WTC11 (cell line): Measurements from ENCODE around the gene C10orf95.

Source experiments
- CBFB ChIP-seq: sonication (generic); formaldehyde crosslinking; IDR thresholded peaks from 2 replicates; pipeline ENCODE4 v1.8.1; 2022; ENCODE audit warnings: mild to moderate bottlenecking, low read depth, missing genetic modification reagents
- KAT7 ChIP-seq: sonication (generic); formaldehyde crosslinking; IDR thresholded peaks from 2 replicates; pipeline ENCODE4 v1.8.1; 2023; ENCODE audit warnings: missing genetic modification reagents, mild to moderate bottlenecking, borderline replicate concordance
- TF ChIP-seq, protein P1 (sequence below): fragments of 200-600 bp; IDR thresholded peaks from 2 replicates; pipeline ENCODE4 v1.8.0; 2022; ENCODE audit warnings: antibody characterized with exemption

DNA sequence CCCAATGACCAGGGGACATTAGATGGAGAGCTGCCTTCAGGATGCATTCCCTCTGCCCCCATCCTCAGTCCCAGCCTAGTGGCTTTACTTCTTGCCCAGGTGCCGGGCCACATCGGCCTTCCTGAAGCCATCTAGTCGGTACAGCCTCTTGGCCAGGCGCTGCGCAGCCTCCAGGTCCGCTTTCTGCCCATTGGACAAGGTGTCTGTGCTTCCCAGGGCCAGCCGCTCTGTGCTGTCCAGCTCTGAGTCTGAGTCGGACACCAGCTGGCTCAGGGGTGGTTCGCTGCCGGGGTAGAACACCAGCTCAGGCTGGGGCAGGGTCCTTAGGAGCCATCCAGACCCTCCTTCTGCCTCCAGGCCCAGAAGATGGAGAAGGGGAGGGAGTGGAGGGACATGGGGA is 39.0 kb downstream of the C10orf95 start:
- TF ChIP-seq CBFB (CRISPR knock-in tag) (no peak), KAT7 (CRISPR knock-in tag) (no peak)
- TF ChIP-seq, protein P1, sequence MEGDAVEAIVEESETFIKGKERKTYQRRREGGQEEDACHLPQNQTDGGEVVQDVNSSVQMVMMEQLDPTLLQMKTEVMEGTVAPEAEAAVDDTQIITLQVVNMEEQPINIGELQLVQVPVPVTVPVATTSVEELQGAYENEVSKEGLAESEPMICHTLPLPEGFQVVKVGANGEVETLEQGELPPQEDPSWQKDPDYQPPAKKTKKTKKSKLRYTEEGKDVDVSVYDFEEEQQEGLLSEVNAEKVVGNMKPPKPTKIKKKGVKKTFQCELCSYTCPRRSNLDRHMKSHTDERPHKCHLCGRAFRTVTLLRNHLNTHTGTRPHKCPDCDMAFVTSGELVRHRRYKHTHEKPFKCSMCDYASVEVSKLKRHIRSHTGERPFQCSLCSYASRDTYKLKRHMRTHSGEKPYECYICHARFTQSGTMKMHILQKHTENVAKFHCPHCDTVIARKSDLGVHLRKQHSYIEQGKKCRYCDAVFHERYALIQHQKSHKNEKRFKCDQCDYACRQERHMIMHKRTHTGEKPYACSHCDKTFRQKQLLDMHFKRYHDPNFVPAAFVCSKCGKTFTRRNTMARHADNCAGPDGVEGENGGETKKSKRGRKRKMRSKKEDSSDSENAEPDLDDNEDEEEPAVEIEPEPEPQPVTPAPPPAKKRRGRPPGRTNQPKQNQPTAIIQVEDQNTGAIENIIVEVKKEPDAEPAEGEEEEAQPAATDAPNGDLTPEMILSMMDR, result no peak
